GM12874 (cell line): ENCODE data around the gene PIGN.

Source experiments
- CTCF ChIP-seq: IDR thresholded peaks from 2 replicates; pipeline ENCODE4 v1.5.1; 2011; ENCODE audit warnings: low read depth, mild to moderate bottlenecking, control low read depth, low read length, moderate library complexity; ENCODE audit not compliant: insufficient read depth

The PIGN gene

GRCh38 chr18:62179213-62179612 lies 7.6 kb downstream of the PIGN start:
- TF ChIP-seq CTCF = no peak

- no peak for TF ChIP-seq CTCF
Observed at GRCh38 chr18:62177271-62177670, 9.6 kb downstream of the PIGN start.

DNA sequence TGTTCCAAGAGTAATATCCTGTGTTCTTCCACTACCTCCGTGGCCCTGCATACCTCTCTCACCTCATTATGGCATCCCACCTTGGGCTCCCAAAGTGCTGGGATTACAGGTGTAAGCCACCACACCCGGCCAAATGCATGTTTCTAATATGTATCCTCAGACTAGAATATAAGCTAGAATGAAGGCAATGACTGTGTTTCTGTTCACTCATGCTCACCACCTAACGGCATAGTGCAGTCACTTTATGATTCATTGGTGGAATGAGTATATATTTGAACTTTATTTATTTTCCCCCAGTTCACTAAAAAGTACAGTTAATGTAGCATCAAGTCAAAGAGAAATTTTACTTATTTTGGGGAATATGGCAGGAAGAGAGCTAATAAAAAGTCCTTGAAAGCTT lies 11.3 kb downstream of the PIGN start:
- no peak for TF ChIP-seq CTCF

DNA sequence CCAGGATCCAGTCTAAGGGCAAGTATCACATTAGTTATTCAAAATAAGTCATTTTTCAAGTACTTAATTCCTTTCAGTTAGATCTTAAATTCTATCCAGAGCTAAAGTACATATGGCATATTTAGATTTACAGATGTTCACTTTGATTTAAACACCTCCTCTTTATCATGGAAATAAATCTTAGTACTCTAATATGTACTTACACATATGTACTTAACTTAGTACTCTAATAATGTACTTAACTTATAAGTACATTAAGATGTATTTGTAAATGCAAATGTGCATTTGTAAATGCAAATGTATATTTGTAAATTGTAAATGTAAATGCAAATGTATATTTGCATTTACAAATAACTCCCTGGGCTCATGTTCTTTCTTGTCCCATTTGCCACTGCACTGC lies 14.6 kb downstream of the PIGN start:
- no peak for TF ChIP-seq CTCF

DNA sequence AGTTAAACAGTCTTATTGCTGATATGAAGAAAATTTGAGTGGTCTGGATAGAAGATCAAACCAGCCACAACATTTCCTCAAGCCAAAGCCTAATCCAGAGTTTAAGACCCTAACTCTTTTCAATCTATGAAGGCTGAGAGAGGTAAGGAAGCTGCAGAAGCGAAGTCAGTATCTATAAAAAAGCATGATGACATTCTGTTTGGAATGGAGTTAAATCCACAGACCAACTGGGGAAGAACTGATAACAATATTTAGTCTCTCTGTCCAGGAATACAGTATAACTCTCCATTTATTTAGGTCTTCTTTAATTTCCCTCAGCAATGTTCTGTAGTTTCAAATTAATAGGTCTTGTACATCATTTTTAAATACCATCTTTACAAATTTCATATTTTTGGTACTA lies 16.0 kb downstream of the PIGN start:
- TF ChIP-seq CTCF = no peak

- no peak for TF ChIP-seq CTCF
Observed at GRCh38 chr18:62165583-62165982, 21.3 kb downstream of the PIGN start.

DNA sequence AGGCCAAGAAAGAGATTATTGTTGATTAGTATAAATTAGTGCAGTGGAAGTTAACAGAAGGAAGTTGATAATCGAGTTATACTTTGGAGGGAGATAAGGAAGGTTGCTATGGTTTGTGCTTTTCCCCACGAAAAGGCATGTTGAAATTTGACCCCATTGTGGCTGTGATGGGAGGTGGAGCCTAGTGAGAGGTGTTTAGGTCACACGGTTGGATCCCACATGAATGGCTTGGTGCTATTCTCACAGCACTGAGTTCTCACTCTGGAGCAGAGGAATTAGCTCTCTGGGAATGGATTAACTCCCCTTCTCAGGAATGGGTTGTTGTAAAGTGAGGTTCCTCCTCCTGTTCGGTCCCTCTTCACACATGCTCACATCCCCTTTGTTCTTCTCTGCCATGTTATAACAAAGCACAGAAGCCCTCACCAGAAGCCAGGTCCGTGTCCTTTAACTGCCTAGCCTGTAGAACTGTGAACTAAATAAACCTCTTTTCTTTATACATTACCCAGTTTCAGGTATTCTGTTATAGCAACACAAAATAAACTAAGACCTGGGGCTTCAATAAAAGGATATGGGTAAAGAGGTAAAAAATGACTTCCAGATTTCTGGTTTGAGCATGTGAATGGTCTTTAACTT lies 21.9 kb downstream of the PIGN start:
- TF ChIP-seq CTCF = no peak
